ENCODE measurements around the gene VN1R4. TPM values are rescaled to one million over a fixed set of nuclear protein-coding genes. Genes with fewer than 3 reads are reported as not detected.
"Not testable (repeated sequence)": the region's sequence is repeated elsewhere in the genome, so short reads cannot be mapped to it uniquely, and the experiment has no call there.

VN1R4 gene
- not detected for total RNA-seq

GRCh38 chr19:53267623-53268022 lies at the start of gene VN1R4:
TSS of gene VN1R4 (minus strand) at chr19:53267723. CDS start at chr19:53267665, 58 bp downstream.
- DNase-seq, result not testable (repeated sequence)

- no peak for DNase-seq
Measured at GRCh38 chr19:53311897-53312296, 44.4 kb upstream of the VN1R4 start.

GRCh38 chr19:53311044-53311443 lies 43.5 kb upstream of the VN1R4 start:
- no peak for DNase-seq

- DNase-seq, result no peak
Measured at GRCh38 chr19:53308339-53308811, 40.9 kb upstream of the VN1R4 start.

- DNase-seq, result not testable (repeated sequence)
Measured at GRCh38 chr19:53301341-53301740, 33.8 kb upstream of the VN1R4 start.

- no peak for DNase-seq
Measured at GRCh38 chr19:53294786-53295441, 27.4 kb upstream of the VN1R4 start.

GRCh38 chr19:53290758-53291549 lies 23.4 kb upstream of the VN1R4 start:
- no peak for DNase-seq

GRCh38 chr19:53285087-53285486 lies 17.6 kb upstream of the VN1R4 start:
- no peak for DNase-seq

- not testable (repeated sequence) for DNase-seq
Measured at GRCh38 chr19:53281947-53282346, 14.4 kb upstream of the VN1R4 start.

GRCh38 chr19:53275480-53275879 lies 8.0 kb upstream of the VN1R4 start:
- DNase-seq, result no peak

GRCh38 chr19:53272044-53272443 lies 4.5 kb upstream of the VN1R4 start:
- no peak for DNase-seq

GRCh38 chr19:53269861-53270260 lies 2.3 kb upstream of the VN1R4 start:
- DNase-seq, result not testable (repeated sequence)

GRCh38 chr19:53257715-53258342 lies 9.7 kb downstream of the VN1R4 start, which contains the start of gene VN1R2:
TSS of gene VN1R2 (plus strand) at chr19:53258292. CDS start at chr19:53258376, 84 bp downstream.
- DNase-seq, result not testable (repeated sequence)

GRCh38 chr19:53254411-53255341 lies 12.8 kb downstream of the VN1R4 start, which contains the start of gene ZNF677:
TSS of gene ZNF677 (minus strand) at chr19:53254873. CDS start at chr19:53251550, 3,323 bp downstream.
- DNase-seq, result peak; percentile 60

GRCh38 chr19:53246498-53246897 lies 21.0 kb downstream of the VN1R4 start:
- DNase-seq, result no peak

- DNase-seq, result no peak
Measured at GRCh38 chr19:53237114-53237777, 30.3 kb downstream of the VN1R4 start.

- no peak for DNase-seq
Measured at GRCh38 chr19:53224606-53225005, 42.9 kb downstream of the VN1R4 start.

GRCh38 chr19:53222716-53223115 lies 44.8 kb downstream of the VN1R4 start:
- not testable (repeated sequence) for DNase-seq

Data from effector CD4-positive, alpha-beta T cell (primary cell).